SU-DHL-6 (cell line): Measurements from ENCODE around the gene FHOD3.

Source experiments
- H2AFZ ChIP-seq: fragments of 200-600 bp; sonication (generic); 2 replicates; pipeline ENCODE4 v1.6.1; 2014; ENCODE audit warnings: low read depth, mild to moderate bottlenecking, moderate library complexity, mixed read lengths, antibody characterized with exemption, low read length; ENCODE audit not compliant: severe bottlenecking
- H3F3A ChIP-seq: fragments of 200-600 bp; shearing (Covaris generic); 2 replicates; pipeline ENCODE4 v1.6.0; 2016; ENCODE audit warnings: antibody characterized with exemption, mild to moderate bottlenecking; ENCODE audit not compliant: insufficient read depth
- H3K27ac ChIP-seq: fragments of 200-600 bp; sonication (generic); 2 replicates; pipeline ENCODE4 v1.5.1; 2016; ENCODE audit warnings: low read depth, mild to moderate bottlenecking, low read length, moderate library complexity, mixed read lengths
- H3K27me3 ChIP-seq: fragments of 200-600 bp; sonication (generic), shearing (Covaris generic); 2 replicates; pipeline ENCODE4 v1.6.0; 2014; ENCODE audit warnings: mild to moderate bottlenecking, low read length
- H3K36me3 ChIP-seq: fragments of 200-600 bp; sonication (generic); 2 replicates; pipeline ENCODE4 v1.6.1; 2014; ENCODE audit warnings: mild to moderate bottlenecking, low read length, mixed read lengths
- H3K4me2 ChIP-seq: fragments of 300-600, 200-600 bp; shearing (Covaris generic), sonication (generic); 2 replicates; pipeline ENCODE4 v1.6.0; 2014; ENCODE audit warnings: low read length, low read depth, mild to moderate bottlenecking; ENCODE audit not compliant: poor library complexity, severe bottlenecking
- H3K4me3 ChIP-seq: fragments of 200-600 bp; sonication (generic); 2 replicates; pipeline ENCODE4 v1.5.1; 2014; ENCODE audit warnings: antibody characterized with exemption, low read length, mild to moderate bottlenecking, mixed read lengths; ENCODE audit not compliant: insufficient read depth, poor library complexity, severe bottlenecking
- H3K79me2 ChIP-seq: fragments of 200-600 bp; sonication (generic); 2 replicates; pipeline ENCODE4 v1.6.1; 2014; ENCODE audit warnings: mild to moderate bottlenecking, low read length, moderate library complexity; ENCODE audit not compliant: insufficient read depth
- H3K9ac ChIP-seq: fragments of 200-600 bp; sonication (generic); 2 replicates; pipeline ENCODE4 v1.7.0; 2014; ENCODE audit warnings: mild to moderate bottlenecking, low read length
- H3K9me2 ChIP-seq: fragments of 200-600 bp; sonication (generic); replicated peaks from 2 replicates; pipeline ENCODE4 v1.6.1; 2014; ENCODE audit warnings: low read length; ENCODE audit not compliant: insufficient read depth
- H3K9me3 ChIP-seq: fragments of 200-600 bp; sonication (generic); 2 replicates; pipeline ENCODE4 v1.6.1; 2014; ENCODE audit warnings: low read length, mixed read lengths; ENCODE audit not compliant: insufficient read depth
- H4K20me1 ChIP-seq: fragments of 200-600 bp; sonication (generic); 2 replicates; pipeline ENCODE4 v1.6.1; 2014; ENCODE audit warnings: low read depth, mild to moderate bottlenecking, antibody characterized with exemption, low read length, moderate library complexity, mixed read lengths
- EZH2phosphoT487 ChIP-seq: fragments of 200-600 bp; sonication (generic), shearing (Covaris generic); conservative IDR thresholded peaks from 2 replicates; pipeline ENCODE4 v1.6.1; 2018; ENCODE audit warnings: mild to moderate bottlenecking, antibody characterized with exemption, low read length, moderate library complexity, mixed read lengths
- TF ChIP-seq, protein P1 (sequence below): fragments of 200-600 bp; sonication (generic); IDR thresholded peaks from one replicate; pipeline ENCODE4 v1.5.1; 2017; ENCODE audit warnings: antibody characterized with exemption, mild to moderate bottlenecking, low read length, moderate library complexity; ENCODE audit not compliant: insufficient read depth, poor library complexity, severe bottlenecking

Gene FHOD3

DNA sequence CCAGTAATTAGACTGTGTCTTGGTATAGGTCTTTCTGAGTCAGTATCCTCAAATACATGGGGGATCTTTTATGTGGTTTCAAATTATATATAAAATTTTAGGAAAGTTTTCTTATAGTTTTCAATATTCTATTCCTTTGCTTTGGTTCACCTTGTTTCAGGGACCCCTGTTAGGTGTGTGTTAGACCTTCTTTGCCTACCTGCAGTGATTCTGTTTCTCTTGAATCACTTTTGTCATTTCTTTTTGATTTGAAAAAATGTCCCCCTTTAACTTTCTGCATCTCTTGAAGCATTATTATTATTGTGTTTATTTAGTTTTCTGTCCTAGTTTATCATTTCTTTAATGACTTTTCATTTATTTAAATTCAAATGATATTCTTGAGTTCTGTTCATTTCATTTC lies 98.7 kb downstream of the FHOD3 start:
- no peak for TF ChIP-seq EZH2phosphoT487
- TF ChIP-seq, protein P1, sequence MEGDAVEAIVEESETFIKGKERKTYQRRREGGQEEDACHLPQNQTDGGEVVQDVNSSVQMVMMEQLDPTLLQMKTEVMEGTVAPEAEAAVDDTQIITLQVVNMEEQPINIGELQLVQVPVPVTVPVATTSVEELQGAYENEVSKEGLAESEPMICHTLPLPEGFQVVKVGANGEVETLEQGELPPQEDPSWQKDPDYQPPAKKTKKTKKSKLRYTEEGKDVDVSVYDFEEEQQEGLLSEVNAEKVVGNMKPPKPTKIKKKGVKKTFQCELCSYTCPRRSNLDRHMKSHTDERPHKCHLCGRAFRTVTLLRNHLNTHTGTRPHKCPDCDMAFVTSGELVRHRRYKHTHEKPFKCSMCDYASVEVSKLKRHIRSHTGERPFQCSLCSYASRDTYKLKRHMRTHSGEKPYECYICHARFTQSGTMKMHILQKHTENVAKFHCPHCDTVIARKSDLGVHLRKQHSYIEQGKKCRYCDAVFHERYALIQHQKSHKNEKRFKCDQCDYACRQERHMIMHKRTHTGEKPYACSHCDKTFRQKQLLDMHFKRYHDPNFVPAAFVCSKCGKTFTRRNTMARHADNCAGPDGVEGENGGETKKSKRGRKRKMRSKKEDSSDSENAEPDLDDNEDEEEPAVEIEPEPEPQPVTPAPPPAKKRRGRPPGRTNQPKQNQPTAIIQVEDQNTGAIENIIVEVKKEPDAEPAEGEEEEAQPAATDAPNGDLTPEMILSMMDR = no peak
- Histone ChIP-seq H3K4me2 (no peak overlapping the region), H3F3A (no peaks in the 10 kb centered on the region), H4K20me1 (no peaks in the 10 kb centered on the region), H3K4me3 (no peak overlapping the region), H3K27me3 (no peaks in the 10 kb centered on the region; the same call in 1 of the 2 replicates), H3K9me2 (no peaks in the 10 kb centered on the region), H3K9ac (no peak overlapping the region), H3K79me2 (no peaks in the 10 kb centered on the region), H3K9me3 (no peaks in the 10 kb centered on the region), H3K27ac (no peak overlapping the region), H2AFZ (no peak overlapping the region), H3K36me3 (no peaks in the 10 kb centered on the region)

DNA sequence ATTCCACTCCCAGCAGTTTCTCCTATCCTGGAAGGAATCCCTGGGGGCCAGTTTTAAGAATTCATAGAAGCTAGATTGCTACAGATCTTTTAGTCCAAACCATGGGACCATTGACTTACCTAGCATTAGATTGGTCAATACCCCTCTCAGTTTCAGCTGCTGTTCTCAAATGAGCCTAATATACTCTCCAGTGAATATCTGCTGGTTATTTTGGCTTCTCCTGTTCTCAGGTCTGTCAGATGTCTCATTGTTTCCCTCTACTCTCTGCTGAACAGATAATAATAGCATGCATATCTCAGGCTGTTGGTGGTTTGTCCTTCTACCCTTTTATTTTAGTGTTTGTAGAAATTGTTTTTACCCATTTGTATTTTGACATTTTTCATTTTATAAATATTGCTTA lies 99.5 kb downstream of the FHOD3 start:
- Histone ChIP-seq H3K27me3 (no peaks in the 10 kb centered on the region; the same call in 1 of the 2 replicates), H3K4me3 (no peak overlapping the region), H3F3A (no peaks in the 10 kb centered on the region), H3K79me2 (no peaks in the 10 kb centered on the region), H3K27ac (no peak overlapping the region), H3K9ac (no peak overlapping the region), H3K4me2 (no peak overlapping the region), H3K36me3 (no peaks in the 10 kb centered on the region), H2AFZ (no peak overlapping the region), H3K9me3 (no peaks in the 10 kb centered on the region), H4K20me1 (no peaks in the 10 kb centered on the region), H3K9me2 (no peaks in the 10 kb centered on the region)
- no peak for TF ChIP-seq EZH2phosphoT487
- TF ChIP-seq, protein P1 = no peak

DNA sequence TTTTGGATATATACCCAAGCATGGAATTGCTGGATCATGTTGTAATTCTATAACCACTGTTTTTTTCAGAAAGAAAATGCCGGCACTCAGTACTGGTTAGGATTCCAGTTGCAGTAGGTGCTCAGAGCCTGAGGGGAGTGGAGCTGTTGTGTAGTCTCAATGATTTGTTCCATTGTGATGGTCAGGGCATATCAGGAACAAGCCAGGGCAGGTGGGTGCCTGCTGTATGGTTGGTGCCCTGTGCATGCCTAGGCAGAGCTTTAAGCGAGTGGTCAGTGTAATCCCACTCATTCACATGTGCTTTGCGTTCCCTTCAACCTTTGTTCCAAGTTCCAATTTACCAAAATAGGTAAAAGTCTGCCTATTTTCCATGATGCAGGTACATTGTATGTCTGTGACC lies 100.9 kb downstream of the FHOD3 start:
- no peak overlapping the region for H3K9ac ChIP-seq
- TF ChIP-seq, protein P1 = no peak
- TF ChIP-seq EZH2phosphoT487 = no peak
- H3F3A ChIP-seq = no peaks in the 10 kb centered on the region
- no peaks in the 10 kb centered on the region for H4K20me1 ChIP-seq
- H2AFZ ChIP-seq = no peak overlapping the region
- no peaks in the 10 kb centered on the region for H3K9me3 ChIP-seq
- no peak overlapping the region for H3K27ac ChIP-seq
- no peaks in the 10 kb centered on the region; the same call in 1 of the 2 replicates for H3K27me3 ChIP-seq
- no peaks in the 10 kb centered on the region for H3K36me3 ChIP-seq
- no peak overlapping the region for H3K4me2 ChIP-seq
- H3K79me2 ChIP-seq = no peaks in the 10 kb centered on the region
- H3K9me2 ChIP-seq = no peaks in the 10 kb centered on the region
- no peak overlapping the region for H3K4me3 ChIP-seq
